T follicular helper cell (primary cell): ENCODE data around the gene PLA2G6.

ENCODE experiments used
- DNase-seq: peaks from one replicate; pipeline ENCODE4 v3.0.0-alpha.2; 2020; ENCODE audit warnings: low read depth

Gene PLA2G6

GRCh38 chr22:38214302-38215056, 32.8 kb upstream of the PLA2G6 start:
- DNase-seq, result peak; percentile 66

- DNase-seq, result no peak
These were observed 32.3 kb upstream of the PLA2G6 start for GRCh38 chr22:38213990-38214301.

- no peak for DNase-seq
These were observed 31.8 kb upstream of the PLA2G6 start for GRCh38 chr22:38213319-38213989.

GRCh38 chr22:38212442-38212841, 30.8 kb upstream of the PLA2G6 start:
- no peak for DNase-seq

- no peak for DNase-seq
These were observed 29.9 kb upstream of the PLA2G6 start for GRCh38 chr22:38211556-38211955.

GRCh38 chr22:38208551-38208968, 26.9 kb upstream of the PLA2G6 start:
- DNase-seq, result no peak

GRCh38 chr22:38207898-38208432, 26.3 kb upstream of the PLA2G6 start:
- no peak for DNase-seq

- no peak for DNase-seq
These were observed 23.9 kb upstream of the PLA2G6 start for GRCh38 chr22:38205261-38206128.

GRCh38 chr22:38204784-38205183, 23.2 kb upstream of the PLA2G6 start:
- no peak for DNase-seq

GRCh38 chr22:38203855-38204514, 22.4 kb upstream of the PLA2G6 start:
- DNase-seq, result no peak

GRCh38 chr22:38203090-38203810, 21.6 kb upstream of the PLA2G6 start:
- DNase-seq, result no peak

- no peak for DNase-seq
These were observed 20.9 kb upstream of the PLA2G6 start for GRCh38 chr22:38202437-38203089.

- peak; percentile 80 for DNase-seq
These were observed 20.2 kb upstream of the PLA2G6 start, which contains the start of gene MAFF for GRCh38 chr22:38201711-38202436. Gene MAFF, plus strand, starts transcription at chr22:38201994. Its CDS starts 11,860 bp downstream, at chr22:38213854.

- no peak for DNase-seq
These were observed 19.7 kb upstream of the PLA2G6 start for GRCh38 chr22:38201371-38201710.

GRCh38 chr22:38199826-38200559, 18.4 kb upstream of the PLA2G6 start:
- no peak for DNase-seq

- no peak for DNase-seq
These were observed 15.3 kb upstream of the PLA2G6 start for GRCh38 chr22:38196791-38197419.

- DNase-seq, result no peak
These were observed 11.9 kb upstream of the PLA2G6 start for GRCh38 chr22:38193580-38193979.

- no peak for DNase-seq
These were observed 10.8 kb upstream of the PLA2G6 start for GRCh38 chr22:38192475-38192863.
